ENCODE data around the gene BUB3. TPM values are rescaled to one million over a fixed set of nuclear protein-coding genes. Genes with fewer than 3 reads are reported as not detected.
A peak's percentile ranks its signal among the peaks of the same experiment; 100 is the strongest.

The BUB3 gene
- total RNA-seq, 1 experiment from 2014 or later, result 180 TPM

DNA sequence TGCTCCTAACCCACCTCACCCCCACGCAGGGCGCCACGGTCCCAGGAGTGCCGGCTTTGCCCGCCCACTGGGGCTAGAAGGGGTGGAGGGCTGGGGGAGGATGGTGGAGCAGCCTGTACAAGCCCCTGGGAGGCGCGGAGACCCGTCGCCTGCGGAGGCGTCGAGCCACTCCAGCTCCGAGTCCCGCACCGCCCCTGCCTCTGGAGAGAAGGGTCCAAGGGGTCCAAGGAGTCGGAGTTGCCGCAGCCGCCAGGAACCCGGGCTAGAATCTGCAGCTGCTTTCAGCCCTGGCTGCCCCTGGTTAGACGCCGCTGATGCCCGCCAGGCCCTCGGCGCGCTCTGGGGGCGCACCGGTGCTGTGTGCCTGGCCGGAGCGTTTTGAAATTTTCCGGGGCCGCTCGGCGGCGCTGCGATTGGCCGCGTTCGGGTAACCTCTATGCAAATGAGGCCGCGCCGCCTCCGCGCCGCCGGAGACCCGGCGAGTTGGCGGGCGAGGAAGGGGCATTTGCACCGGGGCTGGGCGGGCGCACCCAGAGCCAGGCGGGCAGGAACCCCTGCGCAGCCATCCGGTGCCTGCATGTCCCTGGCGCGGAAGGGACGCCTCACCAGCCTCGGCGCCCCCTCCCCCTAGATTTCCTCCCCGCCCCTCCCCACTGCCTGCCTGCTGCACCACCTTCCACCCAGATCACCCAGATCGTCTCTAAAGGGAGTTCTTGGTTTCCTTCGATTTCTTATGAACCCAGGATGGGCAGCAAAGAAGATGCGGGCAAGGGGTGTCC, 6.4 kb upstream of the BUB3 start, which contains the start of gene HMX2 (continued):
- TF ChIP-seq MYBL2 (CRISPR knock-in tag; IDR thresholded peaks at IDR 0.05) (peak; percentile 74; the same call in 1 of the 2 replicates), ZNF263 (CRISPR knock-in tag; IDR thresholded peaks at IDR 0.05; ENCODE audit: low read depth) (0 out of 2 replicates have a peak, but pooled peaks have one; percentile 27), ETV6 (CRISPR knock-in tag; IDR thresholded peaks at IDR 0.05) (no peak), HMGA2 (CRISPR knock-in tag; IDR thresholded peaks at IDR 0.05) (no peak), JUN (CRISPR knock-in tag; IDR thresholded peaks at IDR 0.05) (no peak), IRF2 (CRISPR knock-in tag; IDR thresholded peaks at IDR 0.05; ENCODE audit: borderline replicate concordance, low read depth) (no peak), SMAD4 (CRISPR knock-in tag; IDR thresholded peaks at IDR 0.05) (no peak), ZNF232 (CRISPR knock-in tag; IDR thresholded peaks at IDR 0.05) (no peak)
- TF ChIP-seq, protein P1, sequence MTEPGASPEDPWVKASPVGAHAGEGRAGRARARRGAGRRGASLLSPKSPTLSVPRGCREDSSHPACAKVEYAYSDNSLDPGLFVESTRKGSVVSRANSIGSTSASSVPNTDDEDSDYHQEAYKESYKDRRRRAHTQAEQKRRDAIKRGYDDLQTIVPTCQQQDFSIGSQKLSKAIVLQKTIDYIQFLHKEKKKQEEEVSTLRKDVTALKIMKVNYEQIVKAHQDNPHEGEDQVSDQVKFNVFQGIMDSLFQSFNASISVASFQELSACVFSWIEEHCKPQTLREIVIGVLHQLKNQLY (CRISPR knock-in tag; IDR thresholded peaks at IDR 0.05), result no peak

DNA sequence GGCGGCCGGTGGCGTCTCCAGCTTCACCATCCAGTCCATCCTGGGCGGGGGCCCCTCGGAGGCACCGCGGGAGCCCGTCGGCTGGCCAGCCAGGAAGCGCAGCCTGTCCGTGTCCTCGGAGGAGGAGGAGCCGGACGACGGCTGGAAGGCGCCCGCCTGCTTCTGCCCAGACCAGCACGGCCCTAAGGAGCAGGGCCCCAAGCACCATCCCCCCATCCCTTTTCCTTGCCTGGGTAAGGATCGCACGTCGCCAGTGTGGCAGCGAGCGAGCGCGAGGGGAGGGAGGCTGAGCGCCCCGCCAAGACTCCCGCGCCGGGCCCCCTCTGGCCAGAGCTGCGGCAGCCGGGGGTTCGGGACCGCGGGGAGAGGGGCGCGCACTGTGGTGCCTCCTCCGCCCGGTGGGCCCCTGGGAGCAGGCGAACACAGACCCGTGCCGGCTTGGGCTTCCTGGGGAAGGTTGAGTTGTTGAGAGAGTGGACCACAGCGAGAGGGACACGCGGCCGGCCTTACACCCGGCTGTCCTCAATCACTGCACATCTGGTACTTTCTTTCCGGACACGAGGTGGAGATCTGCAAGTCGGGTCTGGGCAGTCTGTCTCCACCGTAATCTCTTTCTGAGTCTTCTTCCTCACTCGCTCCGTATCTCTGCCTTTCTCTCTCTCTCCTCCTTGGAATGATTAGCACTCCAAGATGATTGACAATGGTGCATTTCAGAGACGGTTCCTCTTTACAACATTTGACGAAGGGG, 5.6 kb upstream of the BUB3 start:
- Mint-ChIP-seq H3K4me1 (peaks cover 72% of the 10 kb centered on the region), H3K27ac (no peak overlapping the region), H3K9me3 (no peaks in the 10 kb centered on the region), H3K36me3 (no peaks in the 10 kb centered on the region), H3K27me3 (ENCODE audit: low read depth) (peaks cover 88% of the 10 kb centered on the region), H3K4me3 (peak overlapping the region; percentile 62)
- ATAC-seq, result peak; percentile 13
- peak; percentile 62 for DNase-seq (ENCODE audit: low spot score)
- CTCF ChIA-PET, result interaction anchor here (1.1 to 6.1 kb wide), 5 partner anchors 9 to 232 kb away, joined by 3 to 43 read pairs (median 4); no protein-coding TSS in a partner anchor
- POLR2A ChIA-PET, result interaction anchor here (0.7 kb wide), 1 partner anchor 9 kb away, joined by 3 read pairs; no protein-coding TSS in a partner anchor
- TF ChIP-seq, protein P2, sequence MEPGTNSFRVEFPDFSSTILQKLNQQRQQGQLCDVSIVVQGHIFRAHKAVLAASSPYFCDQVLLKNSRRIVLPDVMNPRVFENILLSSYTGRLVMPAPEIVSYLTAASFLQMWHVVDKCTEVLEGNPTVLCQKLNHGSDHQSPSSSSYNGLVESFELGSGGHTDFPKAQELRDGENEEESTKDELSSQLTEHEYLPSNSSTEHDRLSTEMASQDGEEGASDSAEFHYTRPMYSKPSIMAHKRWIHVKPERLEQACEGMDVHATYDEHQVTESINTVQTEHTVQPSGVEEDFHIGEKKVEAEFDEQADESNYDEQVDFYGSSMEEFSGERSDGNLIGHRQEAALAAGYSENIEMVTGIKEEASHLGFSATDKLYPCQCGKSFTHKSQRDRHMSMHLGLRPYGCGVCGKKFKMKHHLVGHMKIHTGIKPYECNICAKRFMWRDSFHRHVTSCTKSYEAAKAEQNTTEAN (CRISPR knock-in tag; IDR thresholded peaks at IDR 0.05), result peak; percentile 60; the same call in 1 of the 2 replicates
- TF ChIP-seq, protein P1 (CRISPR knock-in tag; IDR thresholded peaks at IDR 0.05), result no peak
- TF ChIP-seq NR1H2 (CRISPR knock-in tag; IDR thresholded peaks at IDR 0.05) (0 out of 2 replicates have a peak, but pooled peaks have one; percentile 28), TEAD4 (CRISPR knock-in tag; IDR thresholded peaks at IDR 0.05) (0 out of 2 replicates have a peak, but pooled peaks have one; percentile 15), GTF2I (CRISPR knock-in tag; conservative IDR thresholded peaks at IDR 0.05) (no peak), NR2C2 (CRISPR knock-in tag; IDR thresholded peaks at IDR 0.05) (peak; percentile 41; the same call in 1 of the 2 replicates), JAZF1 (CRISPR knock-in tag; IDR thresholded peaks at IDR 0.05) (no peak), JUN (CRISPR knock-in tag; IDR thresholded peaks at IDR 0.05) (no peak), ZNF232 (CRISPR knock-in tag; IDR thresholded peaks at IDR 0.05) (no peak), CREB1 (CRISPR knock-in tag; IDR thresholded peaks at IDR 0.05) (no peak), FOXK1 (CRISPR knock-in tag; IDR thresholded peaks at IDR 0.05) (no peak), IRF2 (CRISPR knock-in tag; IDR thresholded peaks at IDR 0.05; ENCODE audit: borderline replicate concordance, low read depth) (no peak), ZNF671 (CRISPR knock-in tag; IDR thresholded peaks at IDR 0.05) (no peak), HMGA2 (CRISPR knock-in tag; IDR thresholded peaks at IDR 0.05) (no peak)
- TF ChIP-seq, protein P3, sequence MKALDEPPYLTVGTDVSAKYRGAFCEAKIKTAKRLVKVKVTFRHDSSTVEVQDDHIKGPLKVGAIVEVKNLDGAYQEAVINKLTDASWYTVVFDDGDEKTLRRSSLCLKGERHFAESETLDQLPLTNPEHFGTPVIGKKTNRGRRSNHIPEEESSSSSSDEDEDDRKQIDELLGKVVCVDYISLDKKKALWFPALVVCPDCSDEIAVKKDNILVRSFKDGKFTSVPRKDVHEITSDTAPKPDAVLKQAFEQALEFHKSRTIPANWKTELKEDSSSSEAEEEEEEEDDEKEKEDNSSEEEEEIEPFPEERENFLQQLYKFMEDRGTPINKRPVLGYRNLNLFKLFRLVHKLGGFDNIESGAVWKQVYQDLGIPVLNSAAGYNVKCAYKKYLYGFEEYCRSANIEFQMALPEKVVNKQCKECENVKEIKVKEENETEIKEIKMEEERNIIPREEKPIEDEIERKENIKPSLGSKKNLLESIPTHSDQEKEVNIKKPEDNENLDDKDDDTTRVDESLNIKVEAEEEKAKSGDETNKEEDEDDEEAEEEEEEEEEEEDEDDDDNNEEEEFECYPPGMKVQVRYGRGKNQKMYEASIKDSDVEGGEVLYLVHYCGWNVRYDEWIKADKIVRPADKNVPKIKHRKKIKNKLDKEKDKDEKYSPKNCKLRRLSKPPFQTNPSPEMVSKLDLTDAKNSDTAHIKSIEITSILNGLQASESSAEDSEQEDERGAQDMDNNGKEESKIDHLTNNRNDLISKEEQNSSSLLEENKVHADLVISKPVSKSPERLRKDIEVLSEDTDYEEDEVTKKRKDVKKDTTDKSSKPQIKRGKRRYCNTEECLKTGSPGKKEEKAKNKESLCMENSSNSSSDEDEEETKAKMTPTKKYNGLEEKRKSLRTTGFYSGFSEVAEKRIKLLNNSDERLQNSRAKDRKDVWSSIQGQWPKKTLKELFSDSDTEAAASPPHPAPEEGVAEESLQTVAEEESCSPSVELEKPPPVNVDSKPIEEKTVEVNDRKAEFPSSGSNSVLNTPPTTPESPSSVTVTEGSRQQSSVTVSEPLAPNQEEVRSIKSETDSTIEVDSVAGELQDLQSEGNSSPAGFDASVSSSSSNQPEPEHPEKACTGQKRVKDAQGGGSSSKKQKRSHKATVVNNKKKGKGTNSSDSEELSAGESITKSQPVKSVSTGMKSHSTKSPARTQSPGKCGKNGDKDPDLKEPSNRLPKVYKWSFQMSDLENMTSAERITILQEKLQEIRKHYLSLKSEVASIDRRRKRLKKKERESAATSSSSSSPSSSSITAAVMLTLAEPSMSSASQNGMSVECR (CRISPR knock-in tag; IDR thresholded peaks at IDR 0.05; ENCODE audit: borderline replicate concordance), result 0 out of 2 replicates have a peak, but pooled peaks have one; percentile 26
- TF ChIP-seq, protein P4, sequence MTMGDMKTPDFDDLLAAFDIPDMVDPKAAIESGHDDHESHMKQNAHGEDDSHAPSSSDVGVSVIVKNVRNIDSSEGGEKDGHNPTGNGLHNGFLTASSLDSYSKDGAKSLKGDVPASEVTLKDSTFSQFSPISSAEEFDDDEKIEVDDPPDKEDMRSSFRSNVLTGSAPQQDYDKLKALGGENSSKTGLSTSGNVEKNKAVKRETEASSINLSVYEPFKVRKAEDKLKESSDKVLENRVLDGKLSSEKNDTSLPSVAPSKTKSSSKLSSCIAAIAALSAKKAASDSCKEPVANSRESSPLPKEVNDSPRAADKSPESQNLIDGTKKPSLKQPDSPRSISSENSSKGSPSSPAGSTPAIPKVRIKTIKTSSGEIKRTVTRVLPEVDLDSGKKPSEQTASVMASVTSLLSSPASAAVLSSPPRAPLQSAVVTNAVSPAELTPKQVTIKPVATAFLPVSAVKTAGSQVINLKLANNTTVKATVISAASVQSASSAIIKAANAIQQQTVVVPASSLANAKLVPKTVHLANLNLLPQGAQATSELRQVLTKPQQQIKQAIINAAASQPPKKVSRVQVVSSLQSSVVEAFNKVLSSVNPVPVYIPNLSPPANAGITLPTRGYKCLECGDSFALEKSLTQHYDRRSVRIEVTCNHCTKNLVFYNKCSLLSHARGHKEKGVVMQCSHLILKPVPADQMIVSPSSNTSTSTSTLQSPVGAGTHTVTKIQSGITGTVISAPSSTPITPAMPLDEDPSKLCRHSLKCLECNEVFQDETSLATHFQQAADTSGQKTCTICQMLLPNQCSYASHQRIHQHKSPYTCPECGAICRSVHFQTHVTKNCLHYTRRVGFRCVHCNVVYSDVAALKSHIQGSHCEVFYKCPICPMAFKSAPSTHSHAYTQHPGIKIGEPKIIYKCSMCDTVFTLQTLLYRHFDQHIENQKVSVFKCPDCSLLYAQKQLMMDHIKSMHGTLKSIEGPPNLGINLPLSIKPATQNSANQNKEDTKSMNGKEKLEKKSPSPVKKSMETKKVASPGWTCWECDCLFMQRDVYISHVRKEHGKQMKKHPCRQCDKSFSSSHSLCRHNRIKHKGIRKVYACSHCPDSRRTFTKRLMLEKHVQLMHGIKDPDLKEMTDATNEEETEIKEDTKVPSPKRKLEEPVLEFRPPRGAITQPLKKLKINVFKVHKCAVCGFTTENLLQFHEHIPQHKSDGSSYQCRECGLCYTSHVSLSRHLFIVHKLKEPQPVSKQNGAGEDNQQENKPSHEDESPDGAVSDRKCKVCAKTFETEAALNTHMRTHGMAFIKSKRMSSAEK (CRISPR knock-in tag; IDR thresholded peaks at IDR 0.05; ENCODE audit: borderline replicate concordance), result no peak
- TF ChIP-seq, protein P5, sequence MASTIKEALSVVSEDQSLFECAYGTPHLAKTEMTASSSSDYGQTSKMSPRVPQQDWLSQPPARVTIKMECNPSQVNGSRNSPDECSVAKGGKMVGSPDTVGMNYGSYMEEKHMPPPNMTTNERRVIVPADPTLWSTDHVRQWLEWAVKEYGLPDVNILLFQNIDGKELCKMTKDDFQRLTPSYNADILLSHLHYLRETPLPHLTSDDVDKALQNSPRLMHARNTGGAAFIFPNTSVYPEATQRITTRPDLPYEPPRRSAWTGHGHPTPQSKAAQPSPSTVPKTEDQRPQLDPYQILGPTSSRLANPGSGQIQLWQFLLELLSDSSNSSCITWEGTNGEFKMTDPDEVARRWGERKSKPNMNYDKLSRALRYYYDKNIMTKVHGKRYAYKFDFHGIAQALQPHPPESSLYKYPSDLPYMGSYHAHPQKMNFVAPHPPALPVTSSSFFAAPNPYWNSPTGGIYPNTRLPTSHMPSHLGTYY (CRISPR knock-in tag; IDR thresholded peaks at IDR 0.05), result no peak
